Ishikawa (cell line): ENCODE measurements around the gene MAP4K5.
A peak's percentile ranks its signal among the peaks of the same experiment; 100 is the strongest.

Experiments used
- CEBPB ChIP-seq: IDR thresholded peaks from 2 replicates; pipeline ENCODE4 v1.6.1; 2012
- CREB1 ChIP-seq: IDR thresholded peaks from 2 replicates; pipeline ENCODE4 v1.6.1; 2012; ENCODE audit warnings: low read depth
- EGR1 ChIP-seq: IDR thresholded peaks from 2 replicates; pipeline ENCODE4 v1.6.1; 2012
- EP300 ChIP-seq: IDR thresholded peaks from 2 replicates; pipeline ENCODE4 v1.6.1; 2012; ENCODE audit warnings: borderline replicate concordance
- FOXM1 ChIP-seq: IDR thresholded peaks from 2 replicates; pipeline ENCODE4 v1.6.1; 2012; ENCODE audit warnings: low read depth, borderline replicate concordance
- NFIC ChIP-seq: IDR thresholded peaks from 2 replicates; pipeline ENCODE4 v1.6.1; 2012
- RAD21 ChIP-seq: IDR thresholded peaks from 2 replicates; pipeline ENCODE4 v1.6.1; 2012; ENCODE audit warnings: low read depth
- TAF1 ChIP-seq: IDR thresholded peaks from 2 replicates; pipeline ENCODE4 v1.6.1; 2012; ENCODE audit warnings: low read depth, mild to moderate bottlenecking
- TCF12 ChIP-seq: IDR thresholded peaks from 2 replicates; pipeline ENCODE4 v1.6.1; 2012; ENCODE audit warnings: low read depth
- TEAD4 ChIP-seq: IDR thresholded peaks from 2 replicates; pipeline ENCODE4 v1.6.1; 2012
- YY1 ChIP-seq: IDR thresholded peaks from 2 replicates; pipeline ENCODE4 v1.6.1; 2012; ENCODE audit warnings: low read depth
- ZBTB7A ChIP-seq: IDR thresholded peaks from 2 replicates; pipeline ENCODE4 v1.6.1; 2012; ENCODE audit warnings: low read depth
- TF ChIP-seq, protein P1 (sequence below): IDR thresholded peaks from 2 replicates; pipeline ENCODE4 v1.6.1; 2012; ENCODE audit warnings: low read depth, mild to moderate bottlenecking
- TF ChIP-seq, protein P2 (sequence below): IDR thresholded peaks from 2 replicates; pipeline ENCODE4 v1.6.1; 2012
- TF ChIP-seq, protein P3 (sequence below): IDR thresholded peaks from 2 replicates; pipeline ENCODE4 v1.6.1; 2012

The MAP4K5 gene

DNA sequence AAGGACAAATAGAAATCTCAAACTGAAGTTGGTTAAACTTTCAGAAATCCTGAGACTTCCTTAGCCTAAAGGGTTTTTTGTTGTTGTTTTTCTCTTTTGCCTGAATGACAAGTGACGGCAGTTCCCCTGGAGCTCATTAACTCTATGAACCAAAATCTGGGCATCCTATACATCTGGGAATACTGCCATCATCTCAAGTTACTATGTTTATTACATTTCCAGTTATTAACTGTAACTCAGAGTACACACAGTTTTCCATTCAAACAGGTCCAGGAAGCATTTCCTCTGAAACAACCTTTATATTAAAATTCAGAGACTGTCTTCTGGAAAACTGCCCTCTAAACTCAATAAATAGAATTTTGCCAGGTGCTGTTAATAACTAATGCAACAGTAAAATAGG, 80.1 kb downstream of the MAP4K5 start:
- TF ChIP-seq, protein P1, sequence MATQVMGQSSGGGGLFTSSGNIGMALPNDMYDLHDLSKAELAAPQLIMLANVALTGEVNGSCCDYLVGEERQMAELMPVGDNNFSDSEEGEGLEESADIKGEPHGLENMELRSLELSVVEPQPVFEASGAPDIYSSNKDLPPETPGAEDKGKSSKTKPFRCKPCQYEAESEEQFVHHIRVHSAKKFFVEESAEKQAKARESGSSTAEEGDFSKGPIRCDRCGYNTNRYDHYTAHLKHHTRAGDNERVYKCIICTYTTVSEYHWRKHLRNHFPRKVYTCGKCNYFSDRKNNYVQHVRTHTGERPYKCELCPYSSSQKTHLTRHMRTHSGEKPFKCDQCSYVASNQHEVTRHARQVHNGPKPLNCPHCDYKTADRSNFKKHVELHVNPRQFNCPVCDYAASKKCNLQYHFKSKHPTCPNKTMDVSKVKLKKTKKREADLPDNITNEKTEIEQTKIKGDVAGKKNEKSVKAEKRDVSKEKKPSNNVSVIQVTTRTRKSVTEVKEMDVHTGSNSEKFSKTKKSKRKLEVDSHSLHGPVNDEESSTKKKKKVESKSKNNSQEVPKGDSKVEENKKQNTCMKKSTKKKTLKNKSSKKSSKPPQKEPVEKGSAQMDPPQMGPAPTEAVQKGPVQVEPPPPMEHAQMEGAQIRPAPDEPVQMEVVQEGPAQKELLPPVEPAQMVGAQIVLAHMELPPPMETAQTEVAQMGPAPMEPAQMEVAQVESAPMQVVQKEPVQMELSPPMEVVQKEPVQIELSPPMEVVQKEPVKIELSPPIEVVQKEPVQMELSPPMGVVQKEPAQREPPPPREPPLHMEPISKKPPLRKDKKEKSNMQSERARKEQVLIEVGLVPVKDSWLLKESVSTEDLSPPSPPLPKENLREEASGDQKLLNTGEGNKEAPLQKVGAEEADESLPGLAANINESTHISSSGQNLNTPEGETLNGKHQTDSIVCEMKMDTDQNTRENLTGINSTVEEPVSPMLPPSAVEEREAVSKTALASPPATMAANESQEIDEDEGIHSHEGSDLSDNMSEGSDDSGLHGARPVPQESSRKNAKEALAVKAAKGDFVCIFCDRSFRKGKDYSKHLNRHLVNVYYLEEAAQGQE, result no peak
- TF ChIP-seq EGR1 (no peak), CEBPB (no peak), NFIC (no peak), TCF12 (no peak), EP300 (no peak), TEAD4 (no peak), TAF1 (no peak), YY1 (no peak)
- TF ChIP-seq, protein P2, sequence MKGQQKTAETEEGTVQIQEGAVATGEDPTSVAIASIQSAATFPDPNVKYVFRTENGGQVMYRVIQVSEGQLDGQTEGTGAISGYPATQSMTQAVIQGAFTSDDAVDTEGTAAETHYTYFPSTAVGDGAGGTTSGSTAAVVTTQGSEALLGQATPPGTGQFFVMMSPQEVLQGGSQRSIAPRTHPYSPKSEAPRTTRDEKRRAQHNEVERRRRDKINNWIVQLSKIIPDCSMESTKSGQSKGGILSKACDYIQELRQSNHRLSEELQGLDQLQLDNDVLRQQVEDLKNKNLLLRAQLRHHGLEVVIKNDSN, result no peak

DNA sequence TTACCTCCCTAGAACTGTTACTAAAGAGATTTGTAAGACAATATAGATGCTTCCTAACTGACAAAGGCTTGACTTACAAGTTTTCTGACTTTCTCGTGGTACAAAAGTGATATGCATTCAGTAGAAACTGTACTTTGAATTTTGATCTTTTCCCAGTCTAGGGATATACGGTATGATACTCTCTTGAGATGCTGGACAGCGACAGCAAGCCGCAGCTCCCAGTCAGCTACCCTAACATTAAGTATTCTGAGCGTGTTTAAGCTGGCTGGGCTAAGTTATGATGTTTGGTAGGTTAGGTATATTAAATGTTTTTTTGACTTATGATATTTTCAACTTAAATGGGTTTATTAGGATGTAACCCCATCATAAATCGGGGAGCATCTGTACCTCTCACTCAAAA, 80.5 kb downstream of the MAP4K5 start:
- TF ChIP-seq, protein P1, result peak; percentile 72
- TF ChIP-seq ZBTB7A, result no peak

DNA sequence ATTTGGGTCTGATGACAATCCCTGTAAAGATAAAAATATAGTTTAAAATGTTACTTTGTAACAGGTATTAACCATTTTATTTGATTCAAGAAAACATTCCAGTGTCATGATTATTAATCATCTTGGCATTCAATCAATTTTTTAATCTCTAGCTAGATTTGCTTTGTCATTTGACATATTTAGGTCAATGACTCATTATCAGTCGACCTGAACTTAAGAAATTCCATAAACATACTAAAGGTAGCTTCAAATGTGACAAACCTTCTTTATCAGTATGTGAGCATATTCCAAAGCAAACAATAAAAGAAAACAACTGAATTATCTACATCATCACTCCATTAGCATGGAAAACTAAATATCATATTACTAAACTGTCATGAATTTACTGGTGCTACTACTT, 84.9 kb downstream of the MAP4K5 start:
- TF ChIP-seq ZBTB7A (no peak), TEAD4 (no peak), FOXM1 (no peak), EGR1 (no peak), TCF12 (no peak), EP300 (no peak), RAD21 (no peak), CEBPB (no peak), YY1 (no peak), TAF1 (no peak), CREB1 (no peak), NFIC (no peak)
- TF ChIP-seq, protein P3, sequence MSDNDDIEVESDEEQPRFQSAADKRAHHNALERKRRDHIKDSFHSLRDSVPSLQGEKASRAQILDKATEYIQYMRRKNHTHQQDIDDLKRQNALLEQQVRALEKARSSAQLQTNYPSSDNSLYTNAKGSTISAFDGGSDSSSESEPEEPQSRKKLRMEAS, result no peak
- TF ChIP-seq, protein P1, result no peak
- TF ChIP-seq, protein P2, result no peak

DNA sequence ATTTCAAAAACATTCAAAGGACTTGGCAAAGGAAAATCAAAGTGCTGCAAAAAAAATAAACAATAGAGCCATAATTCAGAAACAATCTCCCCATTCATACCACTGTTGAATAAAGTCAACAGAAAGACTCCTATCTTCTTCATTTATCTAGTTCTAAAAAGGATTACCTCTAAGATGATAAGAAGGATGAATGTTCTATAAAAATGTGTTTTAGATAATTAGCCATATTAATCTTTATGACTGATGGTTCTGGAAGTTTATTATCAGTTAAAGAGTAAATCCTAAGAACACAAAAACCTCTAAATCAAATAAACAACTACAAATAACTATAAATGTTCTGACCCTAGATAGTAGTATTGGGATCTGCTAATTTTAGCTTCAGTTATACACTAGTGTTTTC, 97.8 kb downstream of the MAP4K5 start:
- TF ChIP-seq FOXM1, result no peak
- TF ChIP-seq YY1, result no peak
- no peak for TF ChIP-seq ZBTB7A
- no peak for TF ChIP-seq RAD21
- no peak for TF ChIP-seq TCF12
- TF ChIP-seq NFIC, result no peak
- TF ChIP-seq, protein P3, result no peak
- TF ChIP-seq TAF1, result no peak
- no peak for TF ChIP-seq EP300
- TF ChIP-seq, protein P2, result no peak
- no peak for TF ChIP-seq CEBPB
- TF ChIP-seq, protein P1, result no peak
